ENCODE results near the gene CDCP2. TPM values are rescaled to one million over a fixed set of nuclear protein-coding genes. Genes with fewer than 3 reads are reported as not detected.

The CDCP2 gene
- total and polyA plus RNA-seq, 2 donors (not counting 1 experiment from before 2014, with no cell fraction given): 0.25 TPM; not detected in 1

- DNase-seq (no peak), ATAC-seq (ENCODE audit: low read depth) (no peak)
- ChIA-PET CTCF (no interaction called here), POLR2A (no interaction called here)
- H3K4me1 Mint-ChIP-seq: no peaks in the 10 kb centered on the region
- no peaks in the 10 kb centered on the region for H3K27me3 Mint-ChIP-seq
- H3K9me3 ChIP-seq (ENCODE audit: control extremely low read depth in 1 of 3, control insufficient read depth in 2 of 3, insufficient read depth in 1 of 3, low read length in 2 of 3): no peaks in the 10 kb centered on the region
- WGBS (ENCODE audit: insufficient coverage): 100% methylated on average over 6 of the region's 8 CpGs
- no peaks in the 10 kb centered on the region for H3K79me2 ChIP-seq (ENCODE audit: control insufficient read depth, insufficient read depth, low read length)
- no peaks in the 10 kb centered on the region for H4K20me1 ChIP-seq (ENCODE audit: control insufficient read depth, insufficient read depth, low read length, poor library complexity, severe bottlenecking)
- H3K9ac ChIP-seq (ENCODE audit: low read length): no peak overlapping the region
- no peak overlapping the region for H3K4me3 ChIP-seq (ENCODE audit: control extremely low read depth in 1 of 5, extremely low read depth in 1 of 5, insufficient read depth in 1 of 5, low read depth in 2 of 5, low read length in 4 of 5)
- TF ChIP-seq EZH2 (IDR thresholded peaks at IDR 0.05; ENCODE audit: borderline replicate concordance, insufficient read depth, low read depth, low read length, poor library complexity, severe bottlenecking): no peak
- TF ChIP-seq, protein P1, sequence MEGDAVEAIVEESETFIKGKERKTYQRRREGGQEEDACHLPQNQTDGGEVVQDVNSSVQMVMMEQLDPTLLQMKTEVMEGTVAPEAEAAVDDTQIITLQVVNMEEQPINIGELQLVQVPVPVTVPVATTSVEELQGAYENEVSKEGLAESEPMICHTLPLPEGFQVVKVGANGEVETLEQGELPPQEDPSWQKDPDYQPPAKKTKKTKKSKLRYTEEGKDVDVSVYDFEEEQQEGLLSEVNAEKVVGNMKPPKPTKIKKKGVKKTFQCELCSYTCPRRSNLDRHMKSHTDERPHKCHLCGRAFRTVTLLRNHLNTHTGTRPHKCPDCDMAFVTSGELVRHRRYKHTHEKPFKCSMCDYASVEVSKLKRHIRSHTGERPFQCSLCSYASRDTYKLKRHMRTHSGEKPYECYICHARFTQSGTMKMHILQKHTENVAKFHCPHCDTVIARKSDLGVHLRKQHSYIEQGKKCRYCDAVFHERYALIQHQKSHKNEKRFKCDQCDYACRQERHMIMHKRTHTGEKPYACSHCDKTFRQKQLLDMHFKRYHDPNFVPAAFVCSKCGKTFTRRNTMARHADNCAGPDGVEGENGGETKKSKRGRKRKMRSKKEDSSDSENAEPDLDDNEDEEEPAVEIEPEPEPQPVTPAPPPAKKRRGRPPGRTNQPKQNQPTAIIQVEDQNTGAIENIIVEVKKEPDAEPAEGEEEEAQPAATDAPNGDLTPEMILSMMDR (IDR thresholded peaks at IDR 0.05): no peak
- H3K9me3 Mint-ChIP-seq (ENCODE audit: insufficient read depth): no peaks in the 10 kb centered on the region
- no peak overlapping the region for H3K4me2 ChIP-seq (replicated peaks; ENCODE audit: low read depth, low read length, poor library complexity, severe bottlenecking)
- no peak overlapping the region for H2AFZ ChIP-seq (ENCODE audit: insufficient read depth, low read depth, low read length, poor library complexity, severe bottlenecking)
- no peaks in the 10 kb centered on the region for H3K4me1 ChIP-seq (ENCODE audit: control insufficient read depth in 2 of 2, insufficient read depth in 2 of 2, low read length in 2 of 2)
- H3K36me3 ChIP-seq (replicated peaks in 1 of 2; ENCODE audit: control extremely low read depth in 1 of 2, control insufficient read depth in 1 of 2, extremely low read depth in 1 of 2, insufficient read depth in 2 of 2, low read length in 1 of 2): peaks cover 0 to 7% of the 10 kb centered on the region in 2 experiments
- intact Hi-C loops (cut with micrococcal nuclease): no loop called here
- no peaks in the 10 kb centered on the region for H3K27me3 ChIP-seq (replicated peaks in 1 of 4; ENCODE audit: control extremely low read depth in 1 of 4, control insufficient read depth in 3 of 4, insufficient read depth in 4 of 4, low read length in 3 of 4)
- H3K4me3 Mint-ChIP-seq: no peak overlapping the region
- H3K27ac ChIP-seq (ENCODE audit: low read length in 2 of 2): no peak overlapping the region
- H3K27ac Mint-ChIP-seq: no peak overlapping the region
Measured at GRCh38 chr1:54171016-54171415, 18.2 kb upstream of the CDCP2 start.

GRCh38 chr1:54169068-54169467 is 16.3 kb upstream of the CDCP2 start:
- no peak for ATAC-seq (ENCODE audit: low read depth)
- WGBS (ENCODE audit: insufficient coverage): no CpG with 5 or more reads among the region's 3 CpGs
- CTCF ChIA-PET: no interaction called here
- Histone ChIP-seq H3K9me3 (ENCODE audit: control extremely low read depth in 1 of 3, control insufficient read depth in 2 of 3, insufficient read depth in 1 of 3, low read length in 2 of 3) (no peaks in the 10 kb centered on the region), H3K27me3 (replicated peaks in 1 of 4; ENCODE audit: control extremely low read depth in 1 of 4, control insufficient read depth in 3 of 4, insufficient read depth in 4 of 4, low read length in 3 of 4) (no peaks in the 10 kb centered on the region), H3K79me2 (ENCODE audit: control insufficient read depth, insufficient read depth, low read length) (no peaks in the 10 kb centered on the region), H4K20me1 (ENCODE audit: control insufficient read depth, insufficient read depth, low read length, poor library complexity, severe bottlenecking) (no peaks in the 10 kb centered on the region), H3K9ac (ENCODE audit: low read length) (no peak overlapping the region), H2AFZ (ENCODE audit: insufficient read depth, low read depth, low read length, poor library complexity, severe bottlenecking) (no peak overlapping the region), H3K27ac (ENCODE audit: low read length in 2 of 2) (no peak overlapping the region), H3K4me2 (replicated peaks; ENCODE audit: low read depth, low read length, poor library complexity, severe bottlenecking) (no peak overlapping the region), H3K4me1 (ENCODE audit: control insufficient read depth in 2 of 2, insufficient read depth in 2 of 2, low read length in 2 of 2) (no peaks in the 10 kb centered on the region), H3K4me3 (ENCODE audit: control extremely low read depth in 1 of 5, extremely low read depth in 1 of 5, insufficient read depth in 1 of 5, low read depth in 2 of 5, low read length in 4 of 5) (no peak overlapping the region), H3K36me3 (replicated peaks in 1 of 2; ENCODE audit: control extremely low read depth in 1 of 2, control insufficient read depth in 1 of 2, extremely low read depth in 1 of 2, insufficient read depth in 2 of 2, low read length in 1 of 2) (peaks cover 0 to 5% of the 10 kb centered on the region in 2 experiments)
- Mint-ChIP-seq H3K9me3 (ENCODE audit: insufficient read depth) (no peaks in the 10 kb centered on the region), H3K27ac (no peak overlapping the region), H3K4me1 (no peaks in the 10 kb centered on the region), H3K4me3 (no peak overlapping the region), H3K27me3 (no peaks in the 10 kb centered on the region)
- POLR2A ChIA-PET: no interaction called here
- no peak for DNase-seq
- intact Hi-C loops (cut with micrococcal nuclease): no loop called here
- no peak for TF ChIP-seq EZH2 (IDR thresholded peaks at IDR 0.05; ENCODE audit: borderline replicate concordance, insufficient read depth, low read depth, low read length, poor library complexity, severe bottlenecking)
- TF ChIP-seq, protein P1 (IDR thresholded peaks at IDR 0.05): no peak
